ENCODE results near the gene CHTF18. TPM values are rescaled to one million over a fixed set of nuclear protein-coding genes. Genes with fewer than 3 reads are reported as not detected.

Gene CHTF18
- total RNA-seq, 3 donors from 2014 or later: 11.9 to 32.4 (median 12.3) TPM

DNA sequence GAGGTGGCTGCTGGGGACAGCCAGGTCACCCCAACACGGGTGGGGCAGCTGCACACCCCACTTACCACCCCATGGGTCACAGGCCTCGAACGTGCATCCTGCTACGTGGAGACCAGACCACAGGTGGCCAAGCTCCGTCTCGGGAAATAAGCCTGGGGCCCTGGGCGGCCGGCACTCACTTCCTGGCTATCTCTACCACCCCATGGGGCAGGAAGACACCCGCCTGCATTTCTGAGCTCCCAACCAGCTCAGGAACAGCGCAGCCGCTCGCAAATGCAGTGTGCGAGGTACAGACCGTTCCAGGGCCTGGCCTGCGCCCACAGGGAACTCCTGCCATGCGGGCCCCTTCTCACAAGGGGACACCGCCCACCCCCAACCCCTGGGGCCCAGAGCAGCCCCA lies 17.1 kb downstream of the CHTF18 start:
- intact Hi-C loops (cut with DNase I, micrococcal nuclease): no loop called here
- TF ChIP-seq, protein P1, sequence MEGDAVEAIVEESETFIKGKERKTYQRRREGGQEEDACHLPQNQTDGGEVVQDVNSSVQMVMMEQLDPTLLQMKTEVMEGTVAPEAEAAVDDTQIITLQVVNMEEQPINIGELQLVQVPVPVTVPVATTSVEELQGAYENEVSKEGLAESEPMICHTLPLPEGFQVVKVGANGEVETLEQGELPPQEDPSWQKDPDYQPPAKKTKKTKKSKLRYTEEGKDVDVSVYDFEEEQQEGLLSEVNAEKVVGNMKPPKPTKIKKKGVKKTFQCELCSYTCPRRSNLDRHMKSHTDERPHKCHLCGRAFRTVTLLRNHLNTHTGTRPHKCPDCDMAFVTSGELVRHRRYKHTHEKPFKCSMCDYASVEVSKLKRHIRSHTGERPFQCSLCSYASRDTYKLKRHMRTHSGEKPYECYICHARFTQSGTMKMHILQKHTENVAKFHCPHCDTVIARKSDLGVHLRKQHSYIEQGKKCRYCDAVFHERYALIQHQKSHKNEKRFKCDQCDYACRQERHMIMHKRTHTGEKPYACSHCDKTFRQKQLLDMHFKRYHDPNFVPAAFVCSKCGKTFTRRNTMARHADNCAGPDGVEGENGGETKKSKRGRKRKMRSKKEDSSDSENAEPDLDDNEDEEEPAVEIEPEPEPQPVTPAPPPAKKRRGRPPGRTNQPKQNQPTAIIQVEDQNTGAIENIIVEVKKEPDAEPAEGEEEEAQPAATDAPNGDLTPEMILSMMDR (IDR thresholded peaks at IDR 0.05): no peak
- ATAC-seq (no peak), DNase-seq (no peak)
- Histone ChIP-seq H3K4me3 (no peak overlapping the region), H3K4me1 (ENCODE audit: low read depth) (peaks cover 3% of the 10 kb centered on the region), H3K9me3 (no peaks in the 10 kb centered on the region), H3K36me3 (ENCODE audit: low read depth) (no peaks in the 10 kb centered on the region)

DNA sequence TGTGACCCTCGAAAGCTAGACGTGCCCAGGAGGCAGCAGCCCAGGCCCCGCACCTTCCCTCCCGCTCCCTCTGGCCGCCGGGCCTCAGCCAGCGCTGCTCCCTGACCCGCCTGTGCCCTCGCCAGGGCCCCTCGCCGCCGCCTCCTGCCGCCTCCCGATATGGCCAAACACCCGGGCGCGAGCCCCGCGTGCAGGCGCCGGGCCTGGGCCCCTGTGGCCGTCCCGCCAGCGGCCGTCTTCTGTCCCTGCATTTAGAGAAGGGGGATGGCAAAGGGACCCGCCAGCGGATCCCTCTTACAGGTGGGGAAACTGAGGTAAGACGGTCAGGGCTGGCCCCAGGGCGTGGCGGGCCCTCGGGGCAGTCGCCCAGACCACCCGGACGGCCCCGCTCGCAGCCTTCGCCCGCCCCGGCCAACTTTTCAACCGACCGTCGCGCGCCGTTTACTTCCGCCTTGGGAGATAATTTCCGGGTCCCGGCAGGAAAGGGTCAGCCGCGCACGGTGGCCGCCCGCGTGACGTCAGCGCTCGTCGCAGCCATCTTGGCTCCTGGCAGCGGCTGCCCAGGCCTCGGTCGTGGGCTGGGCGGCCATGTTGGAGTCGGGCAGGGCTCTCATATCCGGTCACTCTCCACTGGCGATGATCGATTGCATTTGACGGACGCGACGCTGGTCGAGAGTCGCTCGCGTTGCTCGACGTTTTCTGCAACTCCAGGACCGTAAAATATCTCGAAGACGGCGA lies 19.1 kb downstream of the CHTF18 start:
- intact Hi-C loops (cut with DNase I, micrococcal nuclease): no loop called here
- DNase-seq (peak; percentile 94 to 97 (median 95)), ATAC-seq (peak; percentile 98)
- peaks cover 3% of the 10 kb centered on the region for H3K4me1 ChIP-seq (ENCODE audit: low read depth)
- TF ChIP-seq, protein P1 (IDR thresholded peaks at IDR 0.05): no peak
- H3K9me3 ChIP-seq: no peaks in the 10 kb centered on the region
- H3K4me3 ChIP-seq: peak overlapping the region; percentile 33
- no peaks in the 10 kb centered on the region for H3K36me3 ChIP-seq (ENCODE audit: low read depth)

DNA sequence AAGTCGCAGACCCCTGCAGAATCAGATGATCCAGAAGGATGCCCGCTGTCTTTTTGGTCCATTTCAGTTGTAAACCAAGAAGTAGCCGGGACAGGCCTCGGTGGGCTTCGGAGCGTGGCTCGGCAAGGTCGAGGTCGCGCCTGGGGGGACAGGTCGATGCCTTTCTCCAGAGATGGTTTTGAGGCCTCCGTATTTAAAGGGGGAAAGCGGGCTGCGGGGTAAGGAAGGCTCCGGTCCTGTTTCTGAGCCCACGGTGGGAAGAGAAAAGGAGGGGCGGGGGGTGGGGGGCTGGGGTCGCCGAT lies 19.6 kb downstream of the CHTF18 start:
- TF ChIP-seq, protein P1 (IDR thresholded peaks at IDR 0.05): no peak
- intact Hi-C loops (cut with DNase I, micrococcal nuclease): no loop called here

DNA sequence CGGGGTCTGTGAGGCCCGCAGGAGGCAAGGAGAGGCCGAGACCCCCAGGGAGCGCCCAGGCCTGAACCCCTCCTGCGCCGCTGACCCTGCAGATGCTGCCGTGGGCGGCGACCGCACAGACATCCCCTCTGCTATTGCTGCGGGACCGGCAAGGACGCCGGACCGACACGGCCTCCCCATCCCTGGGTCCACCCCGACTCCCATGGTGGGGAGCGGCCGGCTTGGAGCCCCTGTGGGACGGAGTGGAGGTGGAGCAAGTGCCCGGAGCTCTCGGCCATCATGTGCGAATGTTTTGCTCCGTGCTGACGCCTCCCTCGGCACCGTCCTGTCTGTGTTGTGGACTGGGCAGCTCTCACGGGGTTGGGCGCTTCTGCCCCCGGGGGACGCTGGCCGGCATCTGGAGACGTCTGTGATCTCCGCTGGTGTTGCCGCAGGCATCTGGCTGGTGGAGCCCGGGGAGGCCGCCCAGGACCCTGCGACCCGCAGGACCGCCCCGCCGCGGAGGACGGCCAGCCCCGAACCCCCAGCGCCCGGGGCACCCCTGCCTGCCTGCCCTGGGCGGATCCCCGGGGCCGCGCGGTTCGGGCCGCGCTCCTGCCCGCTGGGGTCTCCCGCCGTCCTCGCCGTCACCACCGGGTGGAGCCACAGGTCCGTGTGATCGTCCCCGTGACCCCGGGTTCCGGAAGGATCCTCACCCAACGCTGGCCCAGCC lies 24.9 kb downstream of the CHTF18 start:
- intact Hi-C loops (cut with DNase I, micrococcal nuclease): loop anchor here in 1 of 2 donors (10.0 kb wide), 1 partner anchor 241 kb away; no protein-coding TSS in a partner anchor
- Histone ChIP-seq H3K4me3 (no peak overlapping the region), H3K36me3 (ENCODE audit: low read depth) (no peaks in the 10 kb centered on the region), H3K4me1 (ENCODE audit: low read depth) (peaks cover 2% of the 10 kb centered on the region), H3K9me3 (no peaks in the 10 kb centered on the region)
- DNase-seq: peak in 1 of 3 donors; percentile 45
- peak; percentile 73 for ATAC-seq
- TF ChIP-seq, protein P1 (IDR thresholded peaks at IDR 0.05): no peak

More for the DNA sequence above, 19.6 kb downstream of the CHTF18 start:
- H3K4me1 ChIP-seq (ENCODE audit: low read depth): peaks cover 3% of the 10 kb centered on the region
- ATAC-seq (no peak), DNase-seq (no peak)
- H3K4me3 ChIP-seq: peak overlapping the region; percentile 33
- no peaks in the 10 kb centered on the region for H3K36me3 ChIP-seq (ENCODE audit: low read depth)
- H3K9me3 ChIP-seq: no peaks in the 10 kb centered on the region

DNA sequence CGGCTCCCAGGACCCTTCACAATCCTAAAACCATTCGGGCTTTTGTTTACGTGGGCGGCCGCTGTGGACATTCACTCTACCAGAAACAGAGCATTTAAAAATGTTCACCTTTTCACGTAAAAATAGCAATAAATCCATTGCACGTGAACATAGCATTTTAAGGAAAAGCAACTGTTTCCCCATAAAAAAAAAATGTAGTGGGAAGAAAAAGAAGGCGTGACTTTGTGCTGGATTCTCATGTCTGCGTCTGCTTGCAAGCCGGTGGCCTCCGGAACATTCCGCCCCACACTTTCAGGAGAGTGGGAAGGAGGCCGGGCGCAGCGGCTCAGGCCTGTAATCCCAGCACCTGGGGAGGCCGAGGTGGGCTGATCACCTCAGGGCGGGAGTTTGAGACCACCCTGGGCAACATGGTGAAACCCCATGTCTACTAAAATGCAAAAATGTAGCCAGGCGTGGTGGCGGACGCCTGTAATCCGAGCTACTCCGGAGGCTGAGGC lies 25.5 kb downstream of the CHTF18 start:
- intact Hi-C loops (cut with DNase I, micrococcal nuclease): loop anchor here in 1 of 2 donors (10.0 kb wide), 1 partner anchor 241 kb away; no protein-coding TSS in a partner anchor
- ATAC-seq (no peak), DNase-seq (no peak)
- Histone ChIP-seq H3K4me3 (no peak overlapping the region), H3K36me3 (ENCODE audit: low read depth) (no peaks in the 10 kb centered on the region), H3K9me3 (no peaks in the 10 kb centered on the region), H3K4me1 (ENCODE audit: low read depth) (no peaks in the 10 kb centered on the region)
- TF ChIP-seq, protein P1 (IDR thresholded peaks at IDR 0.05): no peak
